ENCODE measurements around the gene PCDHGB6. TPM values are rescaled to one million over a fixed set of nuclear protein-coding genes. Genes with fewer than 3 reads are reported as not detected.
"Not testable (repeated sequence)": the region's sequence is repeated elsewhere in the genome, so short reads cannot be mapped to it uniquely, and the experiment has no call there.

Gene PCDHGB6
- polyA plus RNA-seq (ENCODE audit: insufficient read length) = 7.3 TPM
- long read RNA-seq, donor 1, full-length matches to known transcripts = 10 of 10 reads
- long read RNA-seq, donor 1, partial matches to known transcripts = 0 of 10 reads
- long read RNA-seq, donor 1, other reads (novel, unspliced or antisense) = 0 of 10 reads
- long read RNA-seq, donor 2, full-length matches to known transcripts = 8 of 8 reads
- long read RNA-seq, donor 2, partial matches to known transcripts = 0 of 8 reads
- long read RNA-seq, donor 2, other reads (novel, unspliced or antisense) = 0 of 8 reads
- long read RNA-seq, donor 3, full-length matches to known transcripts = 8 of 8 reads
- long read RNA-seq, donor 3, partial matches to known transcripts = 0 of 8 reads
- long read RNA-seq, donor 3, other reads (novel, unspliced or antisense) = 0 of 8 reads
- long read RNA-seq, donor 4, full-length matches to known transcripts = 1 of 1 reads
- long read RNA-seq, donor 4, partial matches to known transcripts = 0 of 1 reads
- long read RNA-seq, donor 4, other reads (novel, unspliced or antisense) = 0 of 1 reads
- long read RNA-seq, donor 5, full-length matches to known transcripts = 5 of 5 reads
- long read RNA-seq, donor 5, partial matches to known transcripts = 0 of 5 reads
- long read RNA-seq, donor 5, other reads (novel, unspliced or antisense) = 0 of 5 reads
- long read RNA-seq, donor 6, full-length matches to known transcripts = 4 of 4 reads
- long read RNA-seq, donor 6, partial matches to known transcripts = 0 of 4 reads
- long read RNA-seq, donor 6, other reads (novel, unspliced or antisense) = 0 of 4 reads
- long read RNA-seq, donor 7, full-length matches to known transcripts = 6 of 6 reads
- long read RNA-seq, donor 7, partial matches to known transcripts = 0 of 6 reads
- long read RNA-seq, donor 7, other reads (novel, unspliced or antisense) = 0 of 6 reads
- long read RNA-seq, donor 8, full-length matches to known transcripts = 2 of 2 reads
- long read RNA-seq, donor 8, partial matches to known transcripts = 0 of 2 reads
- long read RNA-seq, donor 8, other reads (novel, unspliced or antisense) = 0 of 2 reads

GRCh38 chr5:141407790-141408505, at the start of gene PCDHGB6:
PCDHGB6 (plus strand) TSS chr5:141408021; CDS start chr5:141408203, 182 bp downstream.
- not testable (repeated sequence) for DNase-seq

GRCh38 chr5:141359790-141360426, 47.9 kb upstream of the PCDHGB6 start, which contains the start of gene PCDHGB2:
PCDHGB2 (plus strand) TSS chr5:141359994; CDS start chr5:141360136, 142 bp downstream.
- no peak for DNase-seq

- DNase-seq = no peak
Measured at GRCh38 chr5:141360685-141361084, 47.1 kb upstream of the PCDHGB6 start.

GRCh38 chr5:141362719-141363118, 45.1 kb upstream of the PCDHGB6 start:
- DNase-seq = no peak

- no peak for DNase-seq
Measured at GRCh38 chr5:141363952-141364660, 43.7 kb upstream of the PCDHGB6 start, which contains the start of gene PCDHGA5. PCDHGA5 (plus strand) TSS chr5:141364162; CDS start chr5:141364331, 169 bp downstream.

- no peak for DNase-seq
Measured at GRCh38 chr5:141366016-141366896, 41.6 kb upstream of the PCDHGB6 start.

GRCh38 chr5:141369994-141370848, 37.6 kb upstream of the PCDHGB6 start, which contains the start of gene PCDHGB3:
PCDHGB3 (plus strand) TSS chr5:141370242; CDS start chr5:141370395, 153 bp downstream.
- DNase-seq = no peak

GRCh38 chr5:141371572-141372475, 36.0 kb upstream of the PCDHGB6 start:
- no peak for DNase-seq

- no peak for DNase-seq
Measured at GRCh38 chr5:141373673-141374317, 34.0 kb upstream of the PCDHGB6 start, which contains the start of gene PCDHGA6. PCDHGA6 (plus strand) TSS chr5:141373891; CDS start chr5:141374084, 193 bp downstream.

- no peak for DNase-seq
Measured at GRCh38 chr5:141374627-141375026, 33.2 kb upstream of the PCDHGB6 start.

- DNase-seq = not testable (repeated sequence)
Measured at GRCh38 chr5:141375444-141376155, 32.2 kb upstream of the PCDHGB6 start.

GRCh38 chr5:141382469-141383294, 25.1 kb upstream of the PCDHGB6 start, which contains the start of gene PCDHGA7:
PCDHGA7 (plus strand) TSS chr5:141382742; CDS start chr5:141382900, 158 bp downstream.
- no peak for DNase-seq

- DNase-seq = no peak
Measured at GRCh38 chr5:141383345-141383744, 24.5 kb upstream of the PCDHGB6 start.

- no peak for DNase-seq
Measured at GRCh38 chr5:141384471-141385267, 23.2 kb upstream of the PCDHGB6 start.
